WTC11 (cell line): ENCODE results near the gene BAG3. TPM values are rescaled to one million over a fixed set of nuclear protein-coding genes. Genes with fewer than 3 reads are reported as not detected.

ENCODE experiments used
- E2F1 ChIP-seq: sonication (generic); formaldehyde crosslinking; IDR thresholded peaks from 2 replicates; pipeline ENCODE4 v1.8.0; 2022; ENCODE audit warnings: mild to moderate bottlenecking, missing genetic modification reagents
- FOXP4 ChIP-seq: sonication (generic); formaldehyde crosslinking; IDR thresholded peaks from 2 replicates; pipeline ENCODE4 v1.8.0; 2022; ENCODE audit warnings: mild to moderate bottlenecking, missing genetic modification reagents
- GRHL2 ChIP-seq: fragments of 250-450 bp; sonication (Bioruptor Pico); IDR thresholded peaks from 2 replicates; pipeline ENCODE4 v1.8.0; 2022; ENCODE audit warnings: mild to moderate bottlenecking, moderate library complexity; ENCODE audit not compliant: insufficient replicate concordance, severe bottlenecking
- NR3C1 ChIP-seq: sonication (generic); formaldehyde crosslinking; conservative IDR thresholded peaks from 2 replicates; pipeline ENCODE4 v1.8.1; 2023; ENCODE audit warnings: low read depth, mild to moderate bottlenecking, missing genetic modification reagents
- OVOL2 ChIP-seq: fragments of 250-450 bp; sonication (Bioruptor Pico); IDR thresholded peaks from 2 replicates; pipeline ENCODE4 v1.9.0; 2021; ENCODE audit warnings: mild to moderate bottlenecking, borderline replicate concordance
- PRRX2 ChIP-seq: fragments of 250-450 bp; sonication (Bioruptor Pico); IDR thresholded peaks from 2 replicates; pipeline ENCODE4 v1.8.0; 2021; ENCODE audit warnings: mild to moderate bottlenecking
- RORB ChIP-seq: fragments of 250-450 bp; sonication (Bioruptor Pico); IDR thresholded peaks from 2 replicates; pipeline ENCODE4 v1.9.0; 2021; ENCODE audit warnings: mild to moderate bottlenecking
- ZBTB43 ChIP-seq: sonication (generic); formaldehyde crosslinking; IDR thresholded peaks from 2 replicates; pipeline ENCODE4 v1.8.1; 2023; ENCODE audit warnings: mild to moderate bottlenecking, missing genetic modification reagents
- ZNF121 ChIP-seq: sonication (generic); formaldehyde crosslinking; IDR thresholded peaks from 2 replicates; pipeline ENCODE4 v1.8.0; 2023; ENCODE audit warnings: missing genetic modification reagents
- ZNF532 ChIP-seq: fragments of 250-450 bp; sonication (Bioruptor Pico); IDR thresholded peaks from 2 replicates; pipeline ENCODE4 v1.9.0; 2021; ENCODE audit warnings: mild to moderate bottlenecking, borderline replicate concordance
- total RNA-seq: library from RNA; stranded (reverse); gene quantifications from 3 replicates; pipeline ENCODE4 v1.2.3, GENCODE V29; 2021
- TF ChIP-seq, protein P1 (sequence below): fragments of 200-600 bp; IDR thresholded peaks from 2 replicates; pipeline ENCODE4 v1.8.0; 2022; ENCODE audit warnings: antibody characterized with exemption
- TF ChIP-seq, protein P2 (sequence below): fragments of 250-450 bp; sonication (Bioruptor Pico); IDR thresholded peaks from 2 replicates; pipeline ENCODE4 v2.1.2; 2022; ENCODE audit warnings: mild to moderate bottlenecking, moderate library complexity

Gene BAG3
- total RNA-seq, 1 experiment from 2014 or later = 15.7 TPM

GRCh38 chr10:119686465-119687191, 35.4 kb downstream of the BAG3 start (continued):
- TF ChIP-seq E2F1 = no peak
- 0 out of 2 replicates have a peak, but pooled peaks have one; percentile 13 for TF ChIP-seq ZBTB43
- TF ChIP-seq NR3C1 (CRISPR knock-in tag) = no peak
- TF ChIP-seq FOXP4 (CRISPR knock-in tag) = no peak
- TF ChIP-seq, protein P1, sequence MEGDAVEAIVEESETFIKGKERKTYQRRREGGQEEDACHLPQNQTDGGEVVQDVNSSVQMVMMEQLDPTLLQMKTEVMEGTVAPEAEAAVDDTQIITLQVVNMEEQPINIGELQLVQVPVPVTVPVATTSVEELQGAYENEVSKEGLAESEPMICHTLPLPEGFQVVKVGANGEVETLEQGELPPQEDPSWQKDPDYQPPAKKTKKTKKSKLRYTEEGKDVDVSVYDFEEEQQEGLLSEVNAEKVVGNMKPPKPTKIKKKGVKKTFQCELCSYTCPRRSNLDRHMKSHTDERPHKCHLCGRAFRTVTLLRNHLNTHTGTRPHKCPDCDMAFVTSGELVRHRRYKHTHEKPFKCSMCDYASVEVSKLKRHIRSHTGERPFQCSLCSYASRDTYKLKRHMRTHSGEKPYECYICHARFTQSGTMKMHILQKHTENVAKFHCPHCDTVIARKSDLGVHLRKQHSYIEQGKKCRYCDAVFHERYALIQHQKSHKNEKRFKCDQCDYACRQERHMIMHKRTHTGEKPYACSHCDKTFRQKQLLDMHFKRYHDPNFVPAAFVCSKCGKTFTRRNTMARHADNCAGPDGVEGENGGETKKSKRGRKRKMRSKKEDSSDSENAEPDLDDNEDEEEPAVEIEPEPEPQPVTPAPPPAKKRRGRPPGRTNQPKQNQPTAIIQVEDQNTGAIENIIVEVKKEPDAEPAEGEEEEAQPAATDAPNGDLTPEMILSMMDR = peak; percentile 89
- TF ChIP-seq OVOL2 (CRISPR knock-in tag) = no peak
- no peak for TF ChIP-seq ZNF532
- no peak for TF ChIP-seq RORB (CRISPR knock-in tag)
- 0 out of 2 replicates have a peak, but pooled peaks have one; percentile 44 for TF ChIP-seq PRRX2 (CRISPR knock-in tag)
- TF ChIP-seq GRHL2 (CRISPR knock-in tag) = no peak
- TF ChIP-seq, protein P2, sequence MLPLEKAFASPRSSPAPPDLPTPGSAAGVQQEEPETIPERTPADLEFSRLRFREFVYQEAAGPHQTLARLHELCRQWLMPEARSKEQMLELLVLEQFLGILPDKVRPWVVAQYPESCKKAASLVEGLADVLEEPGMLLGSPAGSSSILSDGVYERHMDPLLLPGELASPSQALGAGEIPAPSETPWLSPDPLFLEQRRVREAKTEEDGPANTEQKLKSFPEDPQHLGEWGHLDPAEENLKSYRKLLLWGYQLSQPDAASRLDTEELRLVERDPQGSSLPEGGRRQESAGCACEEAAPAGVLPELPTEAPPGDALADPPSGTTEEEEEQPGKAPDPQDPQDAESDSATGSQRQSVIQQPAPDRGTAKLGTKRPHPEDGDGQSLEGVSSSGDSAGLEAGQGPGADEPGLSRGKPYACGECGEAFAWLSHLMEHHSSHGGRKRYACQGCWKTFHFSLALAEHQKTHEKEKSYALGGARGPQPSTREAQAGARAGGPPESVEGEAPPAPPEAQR (CRISPR knock-in tag) = no peak
- peak; percentile 70 for TF ChIP-seq ZNF121 (CRISPR knock-in tag)
